HG02588 (cell line): ENCODE data around the gene SERPINC1.
"Not testable (repeated sequence)": the region's sequence is repeated elsewhere in the genome, so short reads cannot be mapped to it uniquely, and the experiment has no call there.

Experiments used
- ATAC-seq: cut with Tn5 transposase; IDR thresholded peaks from one replicate; pipeline ENCODE4 v1.9.1; 2021; ENCODE audit warnings: mild to moderate bottlenecking, moderate library complexity; ENCODE audit not compliant: unreplicated experiment

The SERPINC1 gene

DNA sequence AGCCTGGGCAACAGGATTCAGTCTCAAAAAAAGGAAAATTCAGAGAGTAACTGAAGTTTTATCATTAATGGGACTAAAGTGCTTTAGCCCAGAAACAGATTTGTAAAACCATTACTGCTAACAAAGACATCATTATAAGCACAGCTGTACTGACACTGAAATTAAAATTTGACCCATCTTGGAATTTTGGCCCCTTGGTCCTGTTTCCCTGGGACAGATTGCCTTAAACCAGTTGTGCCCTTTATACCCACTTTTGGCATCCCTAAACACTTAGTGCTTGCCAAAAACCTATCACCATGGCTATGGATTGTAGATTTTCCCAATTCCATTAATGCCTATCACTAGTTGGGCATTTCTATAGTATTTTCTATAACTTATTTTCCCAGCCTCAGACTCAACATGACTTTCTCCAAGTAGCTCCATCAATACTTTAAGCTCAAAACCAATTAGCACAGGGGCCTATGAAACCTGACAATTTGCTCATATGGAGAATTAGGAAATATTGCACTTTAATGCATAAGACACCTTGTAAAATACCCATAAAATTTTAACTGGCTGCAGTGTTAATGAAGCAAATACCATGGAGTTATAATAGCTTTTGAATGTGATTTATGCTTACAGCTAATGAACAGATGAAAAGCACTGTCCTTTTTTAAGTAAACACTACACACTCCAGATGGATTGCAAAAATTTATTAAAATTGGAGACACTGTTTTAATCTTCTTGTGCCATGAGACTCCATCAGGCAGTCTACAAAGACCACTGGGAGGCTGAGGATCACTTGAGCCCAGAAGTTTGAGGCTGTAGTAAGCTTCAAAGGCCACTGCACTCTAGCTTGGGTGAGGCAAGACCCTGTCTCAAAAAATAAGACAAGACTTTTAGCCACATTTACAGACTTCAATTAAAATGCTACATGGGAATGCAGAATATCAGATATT lies 53.6 kb downstream of the SERPINC1 start:
- no peak for ATAC-seq

GRCh38 chr1:173862769-173863223 lies 54.3 kb downstream of the SERPINC1 start:
- ATAC-seq = no peak

DNA sequence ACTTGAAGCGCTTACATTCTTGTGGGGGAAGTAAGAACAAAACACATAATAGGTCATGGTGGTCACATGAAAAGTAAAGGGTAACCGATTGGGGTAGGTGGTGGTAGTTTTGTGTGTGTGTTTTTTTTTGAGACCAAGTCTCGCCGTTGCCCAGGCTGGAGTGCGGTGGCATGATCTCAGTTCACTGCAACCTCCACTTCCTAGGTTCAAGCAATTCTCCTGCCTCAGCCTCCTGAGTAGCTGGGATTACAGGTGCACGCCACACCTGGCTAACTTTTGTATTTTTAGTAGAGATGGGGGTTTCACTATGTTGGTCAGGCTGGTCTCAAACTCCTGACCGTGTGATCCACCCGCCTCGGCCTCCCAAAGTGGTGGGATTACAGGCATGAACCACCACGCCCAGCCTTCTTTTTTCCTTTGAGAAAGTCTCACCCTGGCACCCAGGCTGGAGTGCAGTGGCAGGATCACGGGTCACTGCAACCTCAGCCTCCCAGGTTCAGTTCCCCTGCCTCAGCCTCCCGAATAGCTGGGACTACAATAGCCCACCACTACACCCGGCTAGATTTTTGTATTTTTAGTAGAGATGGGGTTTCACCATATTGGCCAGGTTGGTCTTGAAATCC lies 54.9 kb downstream of the SERPINC1 start:
- not testable (repeated sequence) for ATAC-seq

GRCh38 chr1:173861731-173862145 lies 55.4 kb downstream of the SERPINC1 start:
- ATAC-seq = no peak

DNA sequence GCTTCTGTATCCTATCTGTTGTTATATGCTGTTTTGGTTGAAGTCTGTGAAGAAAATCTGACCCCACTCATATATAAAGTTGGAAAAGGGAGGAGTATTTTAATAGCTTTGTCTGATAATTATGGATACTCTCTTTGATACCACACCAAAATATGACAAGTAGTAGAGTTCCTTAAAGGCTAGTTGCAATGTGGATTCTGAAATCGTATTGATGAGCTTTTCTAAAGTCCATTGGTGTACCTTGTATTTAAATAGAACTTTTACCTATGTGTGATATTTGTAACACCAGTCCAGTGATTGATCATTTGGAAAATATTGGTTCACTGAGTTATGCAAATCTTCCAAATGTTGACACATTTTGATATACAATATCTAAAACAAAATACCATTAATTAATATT lies 57.1 kb downstream of the SERPINC1 start:
- ATAC-seq = no peak

DNA sequence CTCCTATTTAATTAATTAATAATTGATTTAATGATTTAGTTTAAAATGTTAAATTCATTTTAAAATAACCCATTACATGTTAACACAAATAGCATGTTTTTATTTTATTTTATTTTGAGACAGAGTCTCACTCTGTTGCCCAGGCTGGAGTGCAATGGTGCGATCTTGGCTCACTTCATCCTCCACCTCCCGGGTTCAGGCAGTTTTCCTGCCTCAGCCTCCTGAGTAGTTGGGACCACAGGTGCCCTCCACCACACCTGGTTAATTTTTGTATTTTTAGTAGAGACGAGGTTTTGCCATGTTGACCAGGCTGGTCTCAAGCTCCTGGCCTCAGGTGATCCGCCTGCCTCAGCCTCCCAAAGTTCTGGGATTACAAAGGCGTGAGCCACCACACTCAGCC lies 57.6 kb downstream of the SERPINC1 start:
- not testable (repeated sequence) for ATAC-seq

- no peak for ATAC-seq
These were observed 59.7 kb downstream of the SERPINC1 start for GRCh38 chr1:173857363-173857917.

- ATAC-seq = no peak
These were observed 60.2 kb downstream of the SERPINC1 start for GRCh38 chr1:173856903-173857302.

- no peak for ATAC-seq
These were observed 61.1 kb downstream of the SERPINC1 start for GRCh38 chr1:173856014-173856413.
